T47D (cell line): ENCODE data around the gene ITGB4.
A peak's percentile ranks its signal among the peaks of the same experiment; 100 is the strongest.

ENCODE experiments used
- DNase-seq, 2 experiments: peaks; one replicate each; pipeline versions ENCODE4 v3.0.0 to v3.0.0-alpha.2; 2011 to 2012; ENCODE audit warnings: low read depth in 1 of 2, low spot score in 1 of 2
- JUND ChIP-seq: IDR thresholded peaks from 2 replicates; pipeline ENCODE4 v1.6.1; 2012; ENCODE audit warnings: low read depth
- in situ Hi-C: cut with HindIII; loops from 2 replicates; pipeline ENCODE4 v1.10.0; 2016; ENCODE audit warnings: low sequenced_read_pairs, low pct_unique_long_range_greater_than_20kb

Gene ITGB4

GRCh38 chr17:75740631-75741077 is 19.4 kb downstream of the ITGB4 start:
- no peak for TF ChIP-seq JUND
- DNase-seq, result no peak
- in situ Hi-C loops, result no loop called here

DNA sequence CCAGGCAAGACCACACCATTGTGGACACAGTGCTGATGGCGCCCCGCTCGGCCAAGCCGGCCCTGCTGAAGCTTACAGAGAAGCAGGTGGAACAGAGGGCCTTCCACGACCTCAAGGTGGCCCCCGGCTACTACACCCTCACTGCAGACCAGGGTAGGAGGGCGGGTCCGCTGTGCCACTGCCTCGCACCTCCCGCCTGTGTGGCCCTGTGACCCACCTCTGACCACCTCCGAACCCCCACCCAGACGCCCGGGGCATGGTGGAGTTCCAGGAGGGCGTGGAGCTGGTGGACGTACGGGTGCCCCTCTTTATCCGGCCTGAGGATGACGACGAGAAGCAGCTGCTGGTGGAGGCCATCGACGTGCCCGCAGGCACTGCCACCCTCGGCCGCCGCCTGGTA is 21.1 kb downstream of the ITGB4 start:
- TF ChIP-seq JUND, result no peak

DNA sequence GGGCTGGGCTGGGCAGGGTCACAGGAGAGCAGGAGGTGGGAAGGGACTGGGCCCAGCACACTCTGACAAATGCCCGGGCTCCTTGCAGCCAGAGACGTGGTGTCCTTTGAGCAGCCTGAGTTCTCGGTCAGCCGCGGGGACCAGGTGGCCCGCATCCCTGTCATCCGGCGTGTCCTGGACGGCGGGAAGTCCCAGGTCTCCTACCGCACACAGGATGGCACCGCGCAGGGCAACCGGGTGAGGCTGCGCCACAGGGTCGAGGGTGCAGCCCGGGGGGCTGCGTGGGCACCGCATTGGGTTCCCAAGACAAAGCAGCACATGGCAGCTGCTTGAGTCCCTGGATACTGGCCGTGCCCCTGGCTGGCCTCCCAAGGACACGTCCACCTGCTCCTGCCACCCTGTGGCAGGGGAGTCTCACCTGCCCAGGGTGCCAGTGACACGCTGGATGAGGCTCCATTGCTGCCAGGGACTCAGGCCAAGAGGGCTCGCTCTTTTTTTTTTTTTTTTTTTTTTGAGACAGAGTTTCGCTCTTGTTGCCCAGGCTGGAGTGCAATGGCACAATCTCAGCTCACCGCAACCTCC is 22.5 kb downstream of the ITGB4 start:
- no peak for TF ChIP-seq JUND
- in situ Hi-C loops, result no loop called here
- no peak for DNase-seq

More for the DNA sequence above, 21.1 kb downstream of the ITGB4 start:
- no peak for DNase-seq
- in situ Hi-C loops, result no loop called here

DNA sequence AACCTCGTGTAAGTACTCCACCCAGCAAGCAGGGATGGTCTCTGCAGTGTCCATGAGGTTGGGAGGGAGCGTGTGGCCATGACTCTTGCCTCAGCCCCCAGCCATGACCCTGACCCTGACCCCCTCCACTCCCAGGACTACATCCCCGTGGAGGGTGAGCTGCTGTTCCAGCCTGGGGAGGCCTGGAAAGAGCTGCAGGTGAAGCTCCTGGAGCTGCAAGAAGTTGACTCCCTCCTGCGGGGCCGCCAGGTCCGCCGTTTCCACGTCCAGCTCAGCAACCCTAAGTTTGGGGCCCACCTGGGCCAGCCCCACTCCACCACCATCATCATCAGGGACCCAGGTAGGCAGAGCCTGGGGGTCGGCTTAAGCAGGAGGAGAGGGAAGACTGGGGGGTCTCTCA is 27.4 kb downstream of the ITGB4 start:
- TF ChIP-seq JUND, result no peak
- no peak for DNase-seq
- in situ Hi-C loops, result no loop called here

DNA sequence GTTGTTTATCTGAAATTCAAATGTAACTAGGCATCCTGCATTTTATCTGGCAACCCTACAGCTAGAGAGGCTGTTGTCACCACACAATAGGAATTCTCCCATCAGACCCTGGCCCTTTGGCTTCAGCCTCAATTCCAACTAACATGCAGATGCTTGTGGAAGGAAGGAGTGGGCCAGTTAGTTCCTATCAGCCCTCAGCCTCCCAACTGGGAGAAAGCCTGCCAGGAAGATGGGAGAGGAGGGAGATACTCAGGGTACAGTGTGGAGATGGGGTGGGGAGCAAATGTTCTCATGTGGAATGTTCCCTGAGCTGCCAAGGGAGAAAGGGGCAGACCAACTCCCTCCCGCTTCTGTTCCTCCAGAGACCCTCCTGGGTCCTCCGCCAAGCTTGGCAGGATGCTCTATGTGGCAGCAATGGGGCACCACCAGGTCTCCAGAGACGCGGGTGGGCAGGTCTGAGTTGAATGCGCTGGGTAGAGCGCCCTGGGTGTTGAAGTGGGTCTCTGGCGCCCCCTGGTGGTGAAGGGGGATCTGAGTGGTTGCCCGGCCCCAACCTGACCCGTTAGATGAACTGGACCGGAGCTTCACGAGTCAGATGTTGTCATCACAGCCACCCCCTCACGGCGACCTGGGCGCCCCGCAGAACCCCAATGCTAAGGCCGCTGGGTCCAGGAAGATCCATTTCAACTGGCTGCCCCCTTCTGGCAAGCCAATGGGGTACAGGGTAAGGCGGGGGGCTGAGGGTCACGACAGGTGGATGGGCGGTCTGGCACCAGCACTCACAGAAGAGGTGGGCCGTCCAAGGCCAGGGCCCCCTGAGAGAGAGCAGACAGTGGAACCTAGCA is 28.5 kb downstream of the ITGB4 start:
- in situ Hi-C loops, result no loop called here
- TF ChIP-seq JUND, result no peak
- DNase-seq, result peak; percentile 75 to 78

DNA sequence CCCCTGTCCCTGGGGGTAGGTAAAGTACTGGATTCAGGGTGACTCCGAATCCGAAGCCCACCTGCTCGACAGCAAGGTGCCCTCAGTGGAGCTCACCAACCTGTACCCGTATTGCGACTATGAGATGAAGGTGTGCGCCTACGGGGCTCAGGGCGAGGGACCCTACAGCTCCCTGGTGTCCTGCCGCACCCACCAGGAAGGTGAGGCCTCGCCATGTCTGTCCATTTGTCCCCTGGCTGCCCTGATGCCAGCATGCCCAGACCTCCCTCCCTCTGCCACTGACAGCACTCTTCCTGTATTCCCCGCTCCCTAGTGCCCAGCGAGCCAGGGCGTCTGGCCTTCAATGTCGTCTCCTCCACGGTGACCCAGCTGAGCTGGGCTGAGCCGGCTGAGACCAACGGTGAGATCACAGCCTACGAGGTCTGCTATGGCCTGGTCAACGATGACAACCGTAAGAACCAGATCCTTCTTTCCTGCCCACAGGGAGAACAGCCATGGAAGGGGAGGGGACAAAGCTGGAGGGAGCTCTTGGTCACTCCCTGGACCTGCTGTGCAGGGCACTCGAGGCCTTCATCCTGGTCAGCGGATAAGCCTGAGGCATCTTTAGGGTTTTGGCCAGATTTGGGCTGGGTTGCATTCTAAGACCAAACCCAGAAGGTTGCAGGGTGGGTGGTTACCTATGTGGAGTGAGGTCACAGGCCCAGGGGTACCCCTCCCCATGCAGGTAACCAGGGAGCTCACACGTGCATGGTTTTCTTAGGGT is 29.6 kb downstream of the ITGB4 start:
- in situ Hi-C loops, result no loop called here
- TF ChIP-seq JUND, result no peak
- no peak for DNase-seq

GRCh38 chr17:75751676-75752404 is 30.6 kb downstream of the ITGB4 start:
- in situ Hi-C loops, result no loop called here
- DNase-seq, result no peak
- TF ChIP-seq JUND, result no peak

GRCh38 chr17:75752405-75752709 is 31.1 kb downstream of the ITGB4 start:
- in situ Hi-C loops, result no loop called here
- no peak for DNase-seq
- no peak for TF ChIP-seq JUND

DNA sequence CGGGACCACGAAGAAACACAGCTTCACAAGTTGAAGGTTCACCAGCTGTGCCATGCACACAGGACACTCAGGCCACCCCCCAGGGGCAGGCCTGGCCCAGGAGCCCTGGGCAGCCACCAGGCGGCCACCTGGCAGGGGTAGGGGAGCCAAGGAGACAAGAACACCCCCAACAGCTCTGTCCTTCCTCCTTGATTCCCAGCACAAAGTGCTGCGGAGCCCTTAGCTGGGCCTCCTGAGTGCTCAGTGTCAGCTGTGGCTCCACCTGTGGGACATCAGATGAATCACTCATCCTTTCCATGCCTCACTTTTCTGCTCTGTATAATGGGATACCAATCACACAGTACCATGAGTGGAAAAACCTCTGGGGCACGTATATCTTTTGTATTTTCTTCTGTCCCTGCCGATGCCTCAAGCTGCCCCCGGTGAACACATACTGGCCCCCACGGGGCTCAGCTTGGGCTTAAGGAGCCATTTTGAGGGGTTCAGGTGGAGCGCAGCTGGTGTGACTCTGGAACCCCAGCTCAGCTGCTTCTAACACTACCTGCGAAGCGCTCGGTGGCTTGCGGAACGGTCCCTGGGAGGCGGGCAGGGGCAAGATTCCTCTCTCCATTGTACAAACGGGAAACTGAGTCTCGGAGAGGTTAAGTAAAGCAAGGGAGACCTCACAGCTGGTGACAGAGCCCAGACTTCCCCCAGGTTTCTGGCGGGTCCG is 31.7 kb downstream of the ITGB4 start:
- no peak for DNase-seq
- in situ Hi-C loops, result no loop called here
- TF ChIP-seq JUND, result no peak

DNA sequence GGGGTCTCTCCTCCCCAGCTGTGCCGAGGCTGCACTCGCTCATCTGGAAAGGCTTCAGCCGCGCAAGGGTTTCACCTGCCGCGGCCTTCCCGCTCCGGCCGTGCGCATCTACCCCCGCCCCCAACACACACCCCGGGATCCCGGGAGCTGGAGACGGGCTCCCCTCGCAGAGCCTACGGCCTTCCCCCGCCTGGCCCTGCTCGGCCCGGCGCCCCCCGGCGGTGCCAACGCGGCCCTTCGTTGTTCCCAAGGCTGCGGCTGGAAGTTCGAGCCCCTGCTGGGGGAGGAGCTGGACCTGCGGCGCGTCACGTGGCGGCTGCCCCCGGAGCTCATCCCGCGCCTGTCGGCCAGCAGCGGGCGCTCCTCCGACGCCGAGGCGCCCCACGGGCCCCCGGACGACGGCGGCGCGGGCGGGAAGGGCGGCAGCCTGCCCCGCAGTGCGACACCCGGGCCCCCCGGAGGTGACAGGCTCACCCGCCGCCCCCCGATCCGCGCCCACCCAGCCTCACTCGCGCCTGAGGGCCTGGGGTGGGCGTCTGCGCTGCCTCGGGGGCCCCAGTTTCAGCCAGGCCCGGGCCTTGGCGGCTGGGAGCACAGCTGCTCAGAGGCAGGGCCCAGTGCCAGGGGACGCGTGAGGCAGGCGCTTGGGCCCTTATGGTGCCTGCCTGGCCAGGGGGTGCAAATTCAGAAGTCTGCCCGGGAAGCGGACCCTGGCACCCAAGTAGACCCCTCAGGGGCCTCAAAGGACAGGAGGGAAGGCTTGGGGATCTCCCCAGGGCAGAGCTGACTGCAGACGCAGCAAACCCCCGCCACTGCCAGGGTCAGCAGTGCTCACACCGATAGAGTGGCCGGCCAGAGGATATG is 32.5 kb downstream of the ITGB4 start:
- no peak for TF ChIP-seq JUND
- no peak for DNase-seq
- in situ Hi-C loops, result no loop called here
